Panc1 (cell line): ENCODE data around the gene PTTG1.

Experiments
- CTCF ChIP-seq: fragments of 450-650 bp; IDR thresholded peaks from 2 replicates; pipeline ENCODE4 v1.5.1; 2017; ENCODE audit warnings: mild to moderate bottlenecking
- POLR2AphosphoS5 ChIP-seq: IDR thresholded peaks from 2 replicates; pipeline ENCODE4 v1.6.1; 2012; ENCODE audit warnings: mild to moderate bottlenecking, low read depth, low read length, moderate library complexity
- SIN3A ChIP-seq: IDR thresholded peaks from 2 replicates; pipeline ENCODE4 v1.6.1; 2012; ENCODE audit warnings: low read depth, mild to moderate bottlenecking, low read length, moderate library complexity, borderline replicate concordance; ENCODE audit not compliant: insufficient read depth
- TCF7L2 ChIP-seq: IDR thresholded peaks from 2 replicates; pipeline ENCODE4 v1.6.1; 2011; ENCODE audit warnings: mild to moderate bottlenecking, low read depth, low read length, inconsistent platforms

GRCh38 chr5:160390787-160391696, 30.6 kb upstream of the PTTG1 start:
- TF ChIP-seq CTCF (peak; percentile 65; the same call in 1 of the 2 replicates), POLR2AphosphoS5 (no peak), TCF7L2 (no peak), SIN3A (no peak)
